ENCODE data around the gene NRF1. TPM values are rescaled to one million over a fixed set of nuclear protein-coding genes. Genes with fewer than 3 reads are reported as not detected.

Gene NRF1
- total and polyA plus RNA-seq, 4 experiments from 2014 or later = 22.8 to 40.0 (median 30.8) TPM

- Histone ChIP-seq H3K4me1 (ENCODE audit: insufficient read depth, low read length) (no peaks in the 10 kb centered on the region), H3K9me3 (ENCODE audit: control insufficient read depth in 1 of 2, low read length in 2 of 2) (no peaks in the 10 kb centered on the region), H3K4me3 (ENCODE audit: low read length in 2 of 2) (no peak overlapping the region), H3K27ac (ENCODE audit: low read depth, low read length) (no peak overlapping the region), H3K36me3 (ENCODE audit: insufficient read depth, low read length) (peaks cover 68% of the 10 kb centered on the region), H3K27me3 (ENCODE audit: insufficient read depth, low read length) (no peaks in the 10 kb centered on the region)
- Mint-ChIP-seq H3K9me3 (no peaks in the 10 kb centered on the region), H3K4me1 (no peaks in the 10 kb centered on the region), H3K27me3 (no peaks in the 10 kb centered on the region), H3K4me3 (no peak overlapping the region), H3K36me3 (peaks cover 70 to 85% of the 10 kb centered on the region in 2 donors), H3K27ac (no peak overlapping the region)
- intact Hi-C loops (cut with micrococcal nuclease) = no loop called here
- POLR2A ChIA-PET (ENCODE audit: partially characterized antibody) = no interaction called here
- CTCF ChIA-PET (ENCODE audit: partially characterized antibody) = no interaction called here
- no peak for DNase-seq
Measured at GRCh38 chr7:129714514-129715063, 103.1 kb downstream of the NRF1 start.

DNA sequence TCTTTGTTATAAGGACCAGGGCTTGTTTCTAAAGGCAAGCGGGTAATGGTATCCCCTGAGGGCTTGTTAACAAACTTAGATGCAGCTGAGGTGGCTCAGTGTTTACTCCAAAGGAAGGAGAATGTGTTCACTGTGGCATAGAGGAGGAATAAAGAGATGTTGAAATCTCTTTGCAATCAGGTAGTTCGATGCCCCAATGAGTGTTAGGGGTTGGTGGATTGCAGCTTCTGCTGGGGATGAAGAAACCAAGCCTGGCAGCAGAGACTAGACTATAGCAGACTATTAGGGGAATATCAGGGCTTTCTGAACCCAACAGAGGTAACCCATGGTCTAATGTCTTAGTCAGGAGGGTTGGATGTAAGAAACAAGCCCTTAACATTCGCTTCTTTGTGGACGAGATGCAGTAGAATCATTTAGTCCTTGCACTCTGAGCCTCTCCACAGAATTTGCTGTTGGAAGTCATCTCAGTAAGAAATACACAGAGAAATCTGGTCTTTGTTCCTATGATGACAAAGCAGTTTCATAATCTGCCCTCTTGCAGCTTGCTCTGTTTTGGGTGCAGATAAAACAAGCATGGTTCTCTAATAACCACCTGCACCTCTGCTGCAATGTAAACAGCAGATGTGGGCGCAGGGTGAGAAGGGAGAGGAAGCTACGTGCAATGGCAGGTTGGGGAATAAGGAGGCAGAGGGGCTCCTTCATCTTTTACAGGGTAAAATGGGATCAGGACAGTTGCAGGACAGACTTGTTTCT is 108.6 kb downstream of the NRF1 start:
- Mint-ChIP-seq H3K9me3 (no peaks in the 10 kb centered on the region), H3K27ac (no peak overlapping the region), H3K27me3 (no peaks in the 10 kb centered on the region), H3K4me3 (no peak overlapping the region), H3K36me3 (peaks cover 59 to 77% of the 10 kb centered on the region in 2 donors), H3K4me1 (no peaks in the 10 kb centered on the region)
- Histone ChIP-seq H3K9me3 (ENCODE audit: control insufficient read depth in 1 of 2, low read length in 2 of 2) (no peaks in the 10 kb centered on the region), H3K27ac (ENCODE audit: low read depth, low read length) (no peak overlapping the region), H3K27me3 (ENCODE audit: insufficient read depth, low read length) (no peaks in the 10 kb centered on the region), H3K4me1 (ENCODE audit: insufficient read depth, low read length) (no peaks in the 10 kb centered on the region), H3K36me3 (ENCODE audit: insufficient read depth, low read length) (peaks cover 51% of the 10 kb centered on the region), H3K4me3 (ENCODE audit: low read length in 2 of 2) (no peak overlapping the region)
- intact Hi-C loops (cut with micrococcal nuclease) = no loop called here
- no peak for DNase-seq
- CTCF ChIA-PET (ENCODE audit: partially characterized antibody) = no interaction called here
- POLR2A ChIA-PET (ENCODE audit: partially characterized antibody) = no interaction called here

- no peaks in the 10 kb centered on the region for H3K27me3 ChIP-seq (ENCODE audit: insufficient read depth, low read length)
- peaks cover 49% of the 10 kb centered on the region for H3K36me3 ChIP-seq (ENCODE audit: insufficient read depth, low read length)
- no peaks in the 10 kb centered on the region for H3K4me1 Mint-ChIP-seq
- intact Hi-C loops (cut with micrococcal nuclease) = no loop called here
- no peaks in the 10 kb centered on the region for H3K27me3 Mint-ChIP-seq
- H3K9me3 ChIP-seq (ENCODE audit: control insufficient read depth in 1 of 2, low read length in 2 of 2) = no peaks in the 10 kb centered on the region
- no peaks in the 10 kb centered on the region for H3K4me1 ChIP-seq (ENCODE audit: insufficient read depth, low read length)
- ChIA-PET CTCF (ENCODE audit: partially characterized antibody) (interaction anchor here (0.7 to 1.2 kb wide), 2 partner anchors 629 to 1172 kb away, joined by 3 read pairs; no protein-coding TSS in a partner anchor), POLR2A (ENCODE audit: partially characterized antibody) (no interaction called here)
- no peak overlapping the region for H3K27ac Mint-ChIP-seq
- no peak overlapping the region for H3K4me3 Mint-ChIP-seq
- peaks cover 57 to 77% of the 10 kb centered on the region in 2 donors for H3K36me3 Mint-ChIP-seq
- H3K9me3 Mint-ChIP-seq = no peaks in the 10 kb centered on the region
- no peak overlapping the region for H3K4me3 ChIP-seq (ENCODE audit: low read length in 2 of 2)
- no peak for DNase-seq
- no peak overlapping the region for H3K27ac ChIP-seq (ENCODE audit: low read depth, low read length)
Measured at GRCh38 chr7:129721068-129721467, 109.5 kb downstream of the NRF1 start.

DNA sequence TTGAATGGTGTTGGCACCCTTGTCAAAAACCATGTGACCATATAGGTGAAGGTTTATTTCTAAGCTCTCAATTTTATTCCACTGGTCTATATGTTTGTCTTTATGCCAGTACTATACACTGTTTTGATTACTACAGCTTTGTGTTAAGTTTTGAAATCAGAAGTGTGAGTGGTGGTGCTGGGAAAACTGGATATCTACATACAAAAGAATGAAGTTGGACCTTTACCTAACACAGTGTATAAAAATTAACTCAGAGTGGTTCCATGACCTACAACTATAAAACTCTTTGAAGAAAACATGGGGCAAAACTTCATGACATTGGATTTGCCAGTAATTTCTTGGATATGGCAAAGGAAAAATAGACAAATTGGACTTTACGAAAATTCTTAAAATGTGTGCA is 112.2 kb downstream of the NRF1 start:
- peaks cover 38% of the 10 kb centered on the region for H3K36me3 ChIP-seq (ENCODE audit: insufficient read depth, low read length)
- no peak for DNase-seq
- Mint-ChIP-seq H3K36me3 (peaks cover 52 to 75% of the 10 kb centered on the region in 2 donors), H3K27ac (peak overlapping the region in 1 of 7 donors; percentile 17), H3K27me3 (no peaks in the 10 kb centered on the region), H3K4me3 (no peak overlapping the region), H3K9me3 (no peaks in the 10 kb centered on the region), H3K4me1 (no peaks in the 10 kb centered on the region)
- H3K27ac ChIP-seq (ENCODE audit: low read depth, low read length) = no peak overlapping the region
- intact Hi-C loops (cut with micrococcal nuclease) = no loop called here
- H3K4me1 ChIP-seq (ENCODE audit: insufficient read depth, low read length) = no peaks in the 10 kb centered on the region
- no peaks in the 10 kb centered on the region for H3K27me3 ChIP-seq (ENCODE audit: insufficient read depth, low read length)
- CTCF ChIA-PET (ENCODE audit: partially characterized antibody) = no interaction called here
- H3K4me3 ChIP-seq (ENCODE audit: low read length in 2 of 2) = no peak overlapping the region
- POLR2A ChIA-PET (ENCODE audit: partially characterized antibody) = no interaction called here
- no peaks in the 10 kb centered on the region for H3K9me3 ChIP-seq (ENCODE audit: control insufficient read depth in 1 of 2, low read length in 2 of 2)

- Histone ChIP-seq H3K4me3 (ENCODE audit: low read length in 2 of 2) (no peak overlapping the region), H3K4me1 (ENCODE audit: insufficient read depth, low read length) (no peaks in the 10 kb centered on the region), H3K9me3 (ENCODE audit: control insufficient read depth in 1 of 2, low read length in 2 of 2) (no peaks in the 10 kb centered on the region), H3K36me3 (ENCODE audit: insufficient read depth, low read length) (peaks cover 41% of the 10 kb centered on the region), H3K27me3 (ENCODE audit: insufficient read depth, low read length) (no peaks in the 10 kb centered on the region), H3K27ac (ENCODE audit: low read depth, low read length) (no peak overlapping the region)
- Mint-ChIP-seq H3K27me3 (no peaks in the 10 kb centered on the region), H3K27ac (no peak overlapping the region), H3K36me3 (peaks cover 52 to 77% of the 10 kb centered on the region in 2 donors), H3K4me1 (no peaks in the 10 kb centered on the region), H3K9me3 (no peaks in the 10 kb centered on the region), H3K4me3 (no peak overlapping the region)
- ChIA-PET CTCF (ENCODE audit: partially characterized antibody) (no interaction called here), POLR2A (ENCODE audit: partially characterized antibody) (no interaction called here)
- DNase-seq = no peak
- intact Hi-C loops (cut with micrococcal nuclease) = no loop called here
Measured at GRCh38 chr7:129724796-129725195, 113.3 kb downstream of the NRF1 start.

DNA sequence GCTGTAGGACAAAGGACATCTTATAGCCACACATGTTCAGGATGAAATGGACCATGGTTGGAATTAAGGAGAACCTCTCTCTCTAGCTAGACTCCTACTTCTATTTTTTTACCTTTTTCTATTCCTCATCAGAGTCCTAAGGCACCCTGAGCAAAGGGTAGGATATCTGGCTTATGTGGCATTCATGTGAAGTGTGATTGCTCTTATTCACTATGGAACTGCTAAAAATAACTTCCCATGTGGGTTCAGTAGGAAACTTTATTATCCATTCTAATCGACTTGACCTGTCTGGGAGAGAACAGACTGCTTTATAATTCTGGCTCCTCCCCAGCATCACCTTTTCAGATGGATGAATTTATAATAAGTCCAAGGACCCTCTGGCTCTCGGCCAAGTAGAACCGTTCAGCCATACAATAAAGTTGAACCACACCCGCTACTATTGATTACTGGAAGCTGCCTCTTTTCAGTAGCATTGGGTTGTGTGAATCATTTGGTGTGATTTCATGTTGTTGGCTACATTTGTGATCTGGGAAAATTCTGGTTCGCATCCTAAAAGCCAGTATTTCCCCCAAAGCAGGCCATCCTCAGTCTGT is 117.5 kb downstream of the NRF1 start:
- intact Hi-C loops (cut with micrococcal nuclease) = no loop called here
- H3K9me3 ChIP-seq (ENCODE audit: control insufficient read depth in 1 of 2, low read length in 2 of 2) = no peaks in the 10 kb centered on the region

GRCh38 chr7:129729511-129729910 is 118.0 kb downstream of the NRF1 start:
- H3K27ac Mint-ChIP-seq = no peak overlapping the region
- ChIA-PET POLR2A (ENCODE audit: partially characterized antibody) (no interaction called here), CTCF (ENCODE audit: partially characterized antibody) (no interaction called here)
- H3K9me3 Mint-ChIP-seq = no peaks in the 10 kb centered on the region
- peaks cover 34% of the 10 kb centered on the region for H3K36me3 ChIP-seq (ENCODE audit: insufficient read depth, low read length)
- no peaks in the 10 kb centered on the region for H3K9me3 ChIP-seq (ENCODE audit: control insufficient read depth in 1 of 2, low read length in 2 of 2)
- H3K27me3 ChIP-seq (ENCODE audit: insufficient read depth, low read length) = no peaks in the 10 kb centered on the region
- no peak overlapping the region for H3K4me3 Mint-ChIP-seq
- peaks cover 51 to 74% of the 10 kb centered on the region in 2 donors for H3K36me3 Mint-ChIP-seq
- H3K27me3 Mint-ChIP-seq = no peaks in the 10 kb centered on the region
- no peak overlapping the region for H3K27ac ChIP-seq (ENCODE audit: low read depth, low read length)
- H3K4me3 ChIP-seq (ENCODE audit: low read length in 2 of 2) = no peak overlapping the region
- no peaks in the 10 kb centered on the region for H3K4me1 ChIP-seq (ENCODE audit: insufficient read depth, low read length)
- intact Hi-C loops (cut with micrococcal nuclease) = no loop called here
- DNase-seq = no peak
- no peaks in the 10 kb centered on the region for H3K4me1 Mint-ChIP-seq

More for the DNA sequence above, 117.5 kb downstream of the NRF1 start:
- Histone ChIP-seq H3K4me3 (ENCODE audit: low read length in 2 of 2) (no peak overlapping the region), H3K4me1 (ENCODE audit: insufficient read depth, low read length) (no peaks in the 10 kb centered on the region), H3K27me3 (ENCODE audit: insufficient read depth, low read length) (no peaks in the 10 kb centered on the region), H3K36me3 (ENCODE audit: insufficient read depth, low read length) (peaks cover 32% of the 10 kb centered on the region), H3K27ac (ENCODE audit: low read depth, low read length) (no peak overlapping the region)
- ChIA-PET POLR2A (ENCODE audit: partially characterized antibody) (no interaction called here), CTCF (ENCODE audit: partially characterized antibody) (no interaction called here)
- no peak overlapping the region for H3K27ac Mint-ChIP-seq
- no peaks in the 10 kb centered on the region for H3K9me3 Mint-ChIP-seq
- no peak overlapping the region for H3K4me3 Mint-ChIP-seq
- H3K27me3 Mint-ChIP-seq = no peaks in the 10 kb centered on the region
- H3K4me1 Mint-ChIP-seq = no peaks in the 10 kb centered on the region
- no peak for DNase-seq
- H3K36me3 Mint-ChIP-seq = peaks cover 53 to 75% of the 10 kb centered on the region in 2 donors
